CD4-positive, alpha-beta T cell treated with Interleukin-15 for 4 hours (primary cell): ENCODE results near the gene WWOX.

Experiments used
- DNase-seq: peaks from one replicate; pipeline ENCODE4 v3.0.0-alpha.2; 2020; ENCODE audit warnings: low spot score

Gene WWOX

DNA sequence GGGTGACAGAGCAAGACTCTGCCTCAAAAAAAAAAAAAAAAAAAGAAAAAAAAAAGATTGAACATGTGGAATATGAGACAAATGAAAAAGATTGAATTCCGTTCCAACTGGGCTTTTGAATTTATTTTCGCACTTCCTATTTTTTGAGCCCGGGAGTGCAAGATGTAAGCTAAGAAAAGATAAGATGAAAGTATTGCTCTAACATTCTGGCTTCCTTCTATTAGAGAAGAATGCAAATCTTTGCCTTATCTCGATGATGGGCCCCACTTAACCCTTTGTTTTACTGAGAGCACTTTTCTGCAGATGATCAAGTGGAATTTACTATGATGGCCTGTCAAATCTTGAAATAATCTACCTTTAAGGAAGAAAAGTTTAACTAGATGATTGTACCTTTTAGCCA lies 96.3 kb downstream of the WWOX start:
- no peak for DNase-seq

- no peak for DNase-seq
These were observed 97.0 kb downstream of the WWOX start for GRCh38 chr16:78196502-78196901.

DNA sequence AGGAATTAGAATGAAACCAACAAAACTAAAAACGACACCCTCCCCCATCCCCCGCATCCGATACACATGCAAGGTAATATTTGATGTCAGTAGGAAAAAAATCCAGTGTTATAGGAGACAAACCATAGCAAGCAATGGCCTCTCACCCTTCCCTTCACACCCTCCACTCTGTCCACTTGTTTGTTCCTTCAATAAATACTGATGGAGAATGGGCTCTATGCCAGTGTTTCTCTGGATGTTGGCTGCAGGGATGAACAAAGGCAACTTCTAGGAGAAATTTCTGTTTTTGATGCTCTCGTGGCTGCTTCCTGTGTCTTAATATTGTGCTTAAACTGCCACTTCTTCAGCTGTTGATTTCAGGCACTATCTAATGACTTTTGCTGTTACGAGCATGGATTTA lies 98.8 kb downstream of the WWOX start:
- DNase-seq, result no peak

- DNase-seq, result no peak
These were observed 100.0 kb downstream of the WWOX start for GRCh38 chr16:78199325-78200022.

- no peak for DNase-seq
These were observed 100.6 kb downstream of the WWOX start for GRCh38 chr16:78200023-78200389.

DNA sequence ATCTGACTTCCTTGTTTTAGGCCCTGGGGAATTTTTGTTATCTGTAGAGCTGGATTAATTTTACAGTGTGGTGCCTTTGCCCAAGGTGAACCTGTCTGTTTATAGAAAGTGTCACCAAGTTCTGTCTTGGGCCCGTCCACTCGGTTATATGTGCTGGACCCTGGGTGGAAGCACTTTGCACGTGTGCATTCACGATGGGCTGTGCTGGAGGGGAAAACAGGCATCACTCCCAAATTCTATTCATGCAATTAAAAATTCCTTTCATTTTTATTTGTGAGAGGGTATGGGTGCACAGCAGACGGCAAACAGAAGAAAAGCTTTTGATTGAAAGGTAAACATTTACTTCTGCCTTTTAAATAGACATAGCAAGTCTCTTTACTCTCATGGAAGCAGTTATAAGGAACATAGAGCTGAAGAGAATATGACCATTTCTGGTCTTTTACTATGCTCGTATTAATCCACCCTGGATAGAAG lies 101.2 kb downstream of the WWOX start:
- DNase-seq, result no peak

DNA sequence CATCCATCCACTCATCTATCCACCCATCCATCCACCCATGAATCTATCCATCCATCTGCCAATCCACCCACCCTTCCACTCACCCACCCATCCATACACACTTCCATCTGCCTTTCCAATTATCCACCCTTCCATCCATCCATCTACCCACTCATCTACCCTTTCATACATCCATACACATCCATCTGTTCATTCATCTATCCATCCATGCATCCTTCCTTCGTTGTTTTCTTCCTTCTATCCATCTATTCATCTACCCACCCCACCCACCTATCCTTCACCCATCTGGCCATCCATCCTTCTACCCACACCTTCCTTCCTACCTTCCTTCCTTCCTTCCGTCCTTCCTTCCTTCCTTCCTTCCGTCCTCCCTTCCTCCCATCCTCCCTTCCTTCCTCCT lies 106.1 kb downstream of the WWOX start:
- DNase-seq, result no peak

DNA sequence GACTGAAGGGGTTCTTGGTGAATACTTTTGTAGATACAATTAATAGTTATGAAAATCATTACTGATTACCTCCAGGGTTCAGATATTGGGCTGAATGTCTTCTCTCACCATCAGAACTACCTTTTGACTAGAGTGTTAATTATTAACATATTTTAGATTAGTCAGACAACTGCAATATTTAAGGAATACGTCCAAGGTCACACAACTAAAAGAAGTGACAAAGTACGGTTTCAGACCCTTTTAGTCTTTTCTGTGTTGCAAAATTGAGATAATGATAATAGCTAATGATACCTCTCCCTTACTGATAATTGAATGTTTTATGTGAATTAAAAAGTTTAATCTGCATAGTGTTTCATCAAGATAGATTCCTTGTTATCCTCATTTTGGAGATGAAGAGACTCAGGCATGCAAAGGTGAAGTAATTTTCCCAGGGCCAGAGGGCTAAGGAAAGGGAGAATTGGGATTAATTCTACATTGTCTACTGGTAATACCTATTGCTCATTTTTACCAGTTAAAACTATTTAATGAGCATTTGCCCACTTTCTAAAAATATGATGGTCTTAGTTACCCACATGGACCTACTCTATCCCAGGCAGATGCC lies 107.3 kb downstream of the WWOX start:
- DNase-seq, result no peak

DNA sequence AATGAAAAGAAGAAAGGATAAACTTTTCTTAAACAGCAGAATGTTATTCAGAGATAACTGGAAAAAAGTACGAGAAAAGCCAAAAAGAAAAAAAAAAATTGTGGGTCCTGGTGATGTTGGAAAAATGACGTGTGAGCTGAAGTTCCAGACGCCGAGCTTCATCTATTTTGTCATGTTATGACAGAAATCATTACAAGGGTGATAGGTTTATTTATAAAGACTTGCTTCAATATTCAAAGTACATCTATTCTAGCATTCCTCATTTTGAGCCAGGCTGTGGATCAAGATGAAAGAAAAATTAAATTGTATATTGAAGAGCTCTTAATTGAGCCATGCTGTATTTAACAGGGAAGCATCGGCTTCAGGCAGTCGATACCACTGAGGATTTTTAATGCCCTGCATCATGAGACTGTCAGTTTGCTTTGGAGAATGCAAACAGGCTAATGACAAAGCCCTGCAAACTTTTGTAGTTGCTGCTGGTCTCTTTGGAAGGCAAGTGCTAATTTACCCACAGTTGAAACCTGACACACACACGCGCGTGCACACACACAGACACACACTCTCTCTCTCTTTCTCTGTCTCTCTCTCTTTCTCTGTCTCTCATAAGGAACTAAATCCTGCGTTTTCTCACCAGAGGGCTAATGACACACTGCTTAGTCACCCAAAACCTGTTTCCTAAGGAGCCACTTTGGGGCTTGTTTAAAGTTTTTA lies 110.7 kb downstream of the WWOX start:
- no peak for DNase-seq

GRCh38 chr16:78211020-78211599 lies 111.7 kb downstream of the WWOX start:
- DNase-seq, result no peak

- DNase-seq, result no peak
These were observed 112.5 kb downstream of the WWOX start for GRCh38 chr16:78211946-78212345.

- DNase-seq, result no peak
These were observed 113.2 kb downstream of the WWOX start for GRCh38 chr16:78212674-78213073.

- DNase-seq, result no peak
These were observed 114.3 kb downstream of the WWOX start for GRCh38 chr16:78213751-78214150.

GRCh38 chr16:78215222-78215621 lies 115.8 kb downstream of the WWOX start:
- no peak for DNase-seq

DNA sequence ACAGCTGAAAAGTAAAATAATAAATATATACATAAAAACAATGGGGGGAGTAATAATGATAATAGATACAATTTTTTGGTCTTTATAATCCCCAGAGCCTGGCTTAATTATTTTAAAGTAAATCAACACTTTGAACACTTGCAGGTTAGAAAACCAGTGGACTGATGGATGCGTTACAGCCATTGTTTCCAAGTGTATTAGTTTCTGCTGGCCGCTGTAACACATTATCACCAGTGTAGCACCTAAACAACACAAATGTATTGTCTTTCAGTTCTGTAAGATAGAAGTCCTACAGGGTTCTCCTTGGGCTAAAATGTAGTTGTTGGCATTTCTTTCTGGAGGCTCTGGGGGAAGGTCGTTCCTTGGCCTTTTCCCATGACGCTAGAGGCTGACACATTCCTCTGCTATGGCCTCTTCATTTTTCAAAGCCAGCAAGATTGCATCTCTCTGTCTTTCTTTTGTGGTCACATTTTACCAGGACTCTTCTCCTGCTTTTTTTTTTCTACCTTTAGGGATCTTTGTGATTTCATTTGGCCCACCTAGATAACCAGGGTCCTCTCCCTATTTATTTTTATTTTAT lies 116.8 kb downstream of the WWOX start:
- DNase-seq, result no peak

DNA sequence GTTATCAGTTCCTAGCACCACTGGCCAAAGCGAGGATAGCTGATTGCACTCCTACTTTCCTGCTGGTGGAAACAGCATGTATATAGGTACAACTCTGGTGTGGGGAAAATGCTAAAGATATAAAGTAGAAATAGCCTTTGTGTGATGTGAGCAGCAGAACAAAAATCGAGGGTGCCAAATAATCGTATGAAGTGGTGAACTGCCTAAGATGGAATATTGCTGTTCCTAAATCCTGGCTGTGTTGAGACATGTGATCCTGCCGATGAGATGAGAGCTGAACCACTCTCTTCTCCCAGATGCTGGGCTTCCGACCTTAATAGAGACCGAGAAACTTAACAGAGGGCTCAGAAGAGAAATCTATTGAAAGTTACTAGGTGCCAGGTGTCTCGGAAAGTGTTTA lies 117.8 kb downstream of the WWOX start:
- no peak for DNase-seq

GRCh38 chr16:78218279-78218678 lies 118.8 kb downstream of the WWOX start:
- DNase-seq, result no peak

- no peak for DNase-seq
These were observed 119.6 kb downstream of the WWOX start for GRCh38 chr16:78218856-78219651.

DNA sequence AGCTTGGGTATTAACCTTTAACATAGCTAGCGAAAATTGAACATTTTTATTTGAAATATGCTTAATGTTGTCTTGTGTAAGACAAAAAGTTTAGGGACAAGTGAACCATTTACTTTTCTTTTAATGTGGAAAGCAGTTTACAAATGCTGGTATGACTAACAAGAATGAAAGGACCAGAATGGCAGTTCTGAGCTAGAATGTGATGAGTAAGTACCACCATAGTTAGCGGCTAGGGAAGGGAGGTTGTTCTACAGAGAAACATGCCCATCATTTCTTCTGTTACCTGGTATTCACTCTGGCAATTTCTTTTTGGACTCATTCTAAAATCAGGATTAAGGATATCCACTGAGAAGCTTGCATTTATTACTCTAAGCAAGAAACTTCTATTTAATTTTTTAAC lies 121.1 kb downstream of the WWOX start:
- no peak for DNase-seq

- no peak for DNase-seq
These were observed 122.4 kb downstream of the WWOX start for GRCh38 chr16:78221892-78222291.

DNA sequence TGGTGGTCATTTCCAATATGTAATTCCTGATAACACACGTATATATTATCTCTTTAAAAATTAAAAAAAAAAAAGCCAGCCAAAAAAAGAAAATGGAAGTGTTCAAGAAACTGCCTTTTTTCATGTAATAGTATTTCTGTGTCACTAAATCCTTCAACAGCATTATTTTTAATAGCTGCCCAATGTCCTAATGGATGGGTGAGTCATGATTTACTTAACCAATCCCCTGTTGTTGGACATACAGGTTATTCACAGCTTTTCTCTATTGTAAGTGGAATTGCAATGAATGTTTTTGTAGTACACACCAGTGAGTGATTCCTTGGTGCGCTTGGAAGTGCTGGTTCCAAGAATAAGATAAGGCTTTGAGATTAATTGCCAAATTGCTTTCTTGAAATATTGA lies 124.9 kb downstream of the WWOX start:
- DNase-seq, result no peak

GRCh38 chr16:78225919-78226318 lies 126.5 kb downstream of the WWOX start:
- DNase-seq, result no peak
